H7 (cell line): ENCODE measurements around the gene DYNC2I2. TPM values are rescaled to one million over a fixed set of nuclear protein-coding genes. Genes with fewer than 3 reads are reported as not detected.
"Not testable (repeated sequence)": the region's sequence is repeated elsewhere in the genome, so short reads cannot be mapped to it uniquely, and the experiment has no call there.

ENCODE experiments used
- DNase-seq: peaks from one replicate; pipeline ENCODE4 v3.0.0; 2012
- H3K27me3 ChIP-seq: 2 replicates; pipeline ENCODE4 v1.6.0; 2011; ENCODE audit warnings: mild to moderate bottlenecking, low read length; ENCODE audit not compliant: control insufficient read depth, insufficient read depth
- H3K36me3 ChIP-seq: replicated peaks from 2 replicates; pipeline ENCODE4 v1.5.1; 2011; ENCODE audit warnings: low read length; ENCODE audit not compliant: control insufficient read depth, insufficient read depth
- H3K4me3 ChIP-seq: 2 replicates; pipeline ENCODE4 v1.5.1; 2011; ENCODE audit warnings: low read depth, mild to moderate bottlenecking, control low read depth, low read length, moderate library complexity; ENCODE audit not compliant: insufficient read depth
- total RNA-seq: library from RNA; depleted of rRNA; stranded (reverse); fragments of >200 nt; shearing (Covaris generic); gene quantifications from 2 replicates; pipeline ENCODE4 v1.2.3, GENCODE V29; 2014; rRNA removed

Gene DYNC2I2
- 82.3 and 113 TPM in 2 replicates for total RNA-seq

DNA sequence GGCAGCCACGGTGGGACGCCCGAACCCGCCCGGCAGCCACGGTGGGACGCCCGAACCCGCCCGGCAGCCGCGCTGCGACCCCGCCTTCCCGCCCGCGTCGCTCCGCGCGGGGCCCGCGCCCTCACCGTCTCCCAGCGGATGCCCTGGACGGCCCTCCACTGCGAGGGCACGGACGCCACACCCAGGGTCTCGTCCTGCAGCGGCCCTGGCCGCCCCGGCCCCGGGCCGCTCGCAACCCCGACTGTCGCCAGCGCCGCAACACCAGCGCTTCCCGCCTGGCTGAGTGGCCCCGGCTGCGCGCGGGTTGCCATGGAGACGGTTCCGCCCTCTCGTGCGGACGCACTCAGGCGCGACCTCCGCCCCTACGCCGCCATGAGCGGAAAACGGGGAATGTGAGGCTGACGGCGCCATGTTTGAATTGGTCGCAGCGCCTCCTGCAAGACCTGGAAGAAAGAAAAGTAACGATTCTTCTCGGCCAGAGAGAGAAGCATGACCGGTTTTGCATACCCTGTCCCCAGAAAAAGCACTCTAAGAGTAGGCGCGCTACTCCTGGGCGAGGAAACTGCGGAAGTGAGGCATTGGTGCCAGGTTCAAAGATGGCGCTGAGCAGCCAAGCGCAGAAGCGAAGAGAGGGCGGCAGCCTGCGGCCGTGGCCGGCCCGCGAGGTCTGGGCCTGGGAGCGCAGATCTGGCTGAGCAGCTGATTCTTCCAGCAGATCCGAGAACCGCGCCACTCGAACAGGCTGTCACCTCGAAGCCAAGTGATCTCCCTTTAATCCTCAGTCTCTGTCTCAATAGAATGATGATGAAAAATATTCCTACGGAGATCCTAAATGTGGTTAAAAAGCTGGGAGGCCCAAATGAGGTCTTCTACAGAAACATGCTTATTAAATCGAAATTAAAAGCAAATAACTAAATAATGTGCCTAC lies at the start of gene DYNC2I2:
DYNC2I2 (minus strand) TSS at position 432 of the 928 bp plus-strand sequence; CDS start at position 311, 121 bp downstream.
- DNase-seq, result peak; percentile 99
- Histone ChIP-seq H3K4me3 (peak within 1 kb of the TSS; percentile 70), H3K27me3 (no peaks in the 10 kb centered on the region)

DNA sequence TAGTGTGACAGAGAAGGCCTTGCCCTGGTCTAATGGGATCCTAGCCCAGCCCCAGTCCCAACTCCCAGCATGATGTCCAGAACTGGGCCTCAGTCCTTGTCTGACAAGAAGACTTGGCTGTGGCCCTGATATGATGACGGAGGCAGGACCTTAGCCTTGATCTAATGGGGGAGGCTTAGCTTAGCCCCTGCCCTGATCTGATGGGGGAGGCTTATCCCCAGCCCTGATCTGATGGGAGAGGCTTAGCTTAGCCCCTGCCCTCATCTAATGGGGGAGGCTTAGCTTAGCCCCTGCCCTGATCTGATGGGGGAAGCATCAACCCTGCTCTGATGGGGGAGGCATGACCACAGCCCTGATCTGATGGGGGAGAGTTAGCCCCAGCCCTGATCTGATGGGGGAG lies 49.4 kb upstream of the DYNC2I2 start:
- DNase-seq, result no peak

More for the DNA sequence above, at the start of gene DYNC2I2:
- H3K36me3 ChIP-seq, result no peaks in the 10 kb centered on the region

DNA sequence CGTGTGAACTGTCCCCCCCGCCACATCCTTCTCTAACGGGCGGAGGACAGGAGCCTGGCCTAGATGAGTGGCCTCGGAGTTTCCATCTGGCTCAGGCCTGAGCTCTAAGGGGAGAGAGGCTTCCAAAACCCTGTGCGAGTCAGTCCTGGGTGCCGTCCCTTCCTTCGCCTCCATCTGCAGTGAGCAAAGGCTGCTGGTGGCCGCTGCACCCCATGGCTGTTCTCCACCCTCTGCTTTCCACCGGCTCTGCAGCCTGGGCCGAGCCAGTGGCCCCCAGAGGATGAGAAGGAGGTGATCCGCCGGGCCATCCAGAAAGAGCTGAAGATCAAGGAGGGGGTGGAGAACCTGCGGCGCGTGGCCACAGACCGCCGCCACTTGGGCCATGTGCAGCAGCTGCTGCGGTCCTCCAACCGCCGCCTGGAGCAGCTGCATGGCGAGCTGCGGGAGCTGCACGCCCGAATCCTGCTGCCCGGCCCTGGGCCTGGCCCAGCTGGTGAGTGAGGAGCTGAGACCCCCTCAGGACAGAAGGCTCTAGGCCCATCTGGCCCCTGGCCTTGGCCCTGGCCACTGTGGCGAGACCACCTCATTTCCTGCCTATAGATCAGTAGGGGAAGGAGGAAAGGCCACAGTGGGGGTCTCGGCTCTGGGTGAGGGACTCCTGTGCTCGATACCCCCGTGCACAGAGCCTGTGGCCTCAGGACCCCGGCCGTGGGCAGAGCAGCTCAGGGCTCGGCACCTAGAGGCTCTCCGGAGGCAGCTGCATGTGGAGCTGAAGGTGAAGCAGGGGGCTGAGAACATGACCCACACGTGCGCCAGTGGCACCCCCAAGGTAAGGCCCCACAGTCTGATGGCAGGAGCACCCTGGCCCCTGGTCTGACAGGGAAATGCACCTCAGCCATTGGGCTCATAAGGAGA lies 48.7 kb upstream of the DYNC2I2 start:
- Histone ChIP-seq H3K27me3 (no peaks in the 10 kb centered on the region), H3K4me3 (no peak overlapping the region), H3K36me3 (no peaks in the 10 kb centered on the region)
- DNase-seq, result peak; percentile 53

More for the DNA sequence above, 49.4 kb upstream of the DYNC2I2 start:
- H3K27me3 ChIP-seq, result no peaks in the 10 kb centered on the region
- no peaks in the 10 kb centered on the region for H3K36me3 ChIP-seq
- H3K4me3 ChIP-seq, result no peak overlapping the region

DNA sequence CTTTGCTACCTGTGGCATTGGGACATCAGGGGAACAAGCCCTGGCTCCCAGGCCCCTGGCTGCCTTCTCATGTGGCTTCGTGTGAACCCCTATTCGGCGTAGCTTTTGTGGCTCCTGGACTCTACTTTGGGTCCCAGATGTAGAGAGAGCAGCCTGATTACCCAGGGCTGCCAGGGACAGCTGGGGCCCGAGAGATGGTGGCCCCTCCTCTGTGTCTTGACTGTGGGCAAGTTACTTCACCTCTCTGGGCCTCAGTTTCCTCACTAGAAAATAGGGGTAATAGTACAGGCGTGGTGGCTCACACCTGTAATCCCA lies 47.7 kb upstream of the DYNC2I2 start:
- DNase-seq, result no peak
- no peaks in the 10 kb centered on the region for H3K36me3 ChIP-seq
- no peak overlapping the region for H3K4me3 ChIP-seq
- H3K27me3 ChIP-seq, result no peaks in the 10 kb centered on the region

DNA sequence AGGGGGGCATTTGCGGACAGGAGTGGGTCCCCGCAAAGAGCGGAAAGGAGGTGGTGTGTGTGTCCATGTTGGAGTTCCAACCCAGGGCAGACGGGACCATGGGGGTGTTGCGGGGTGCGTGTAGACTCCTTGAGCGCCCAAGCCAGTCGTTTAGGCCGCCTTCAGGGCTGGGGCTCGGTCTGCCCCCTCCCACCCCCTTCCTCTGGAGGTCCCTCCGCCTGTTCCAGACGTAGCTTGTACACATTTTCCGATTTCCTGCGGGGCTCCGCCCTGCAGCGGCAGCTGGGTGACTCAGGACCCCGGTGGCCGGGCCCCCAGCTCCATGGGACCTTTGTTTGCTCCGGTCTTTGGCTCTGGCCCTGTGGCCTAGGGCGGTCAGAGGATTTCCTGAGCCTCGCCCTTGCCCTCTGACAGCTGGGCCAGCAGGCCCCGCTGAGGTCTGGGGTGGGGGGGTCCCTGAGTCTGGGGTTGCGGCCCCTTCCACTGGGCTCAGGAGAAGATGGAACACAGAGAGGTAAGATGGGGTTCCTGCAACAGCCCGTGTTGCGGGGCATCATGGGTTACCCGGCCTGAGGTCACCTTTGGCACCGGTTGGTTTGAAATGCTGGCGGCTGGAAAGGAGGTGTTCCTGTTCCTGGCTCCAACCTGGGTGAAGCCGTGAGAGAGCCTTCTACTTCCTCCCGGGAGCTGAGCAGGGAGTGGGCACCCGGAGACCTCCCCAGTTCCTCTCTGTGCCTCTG lies 47.1 kb upstream of the DYNC2I2 start:
- peak; percentile 82 for DNase-seq
- H3K27me3 ChIP-seq, result no peaks in the 10 kb centered on the region
- H3K4me3 ChIP-seq, result peak overlapping the region; percentile 72
- no peaks in the 10 kb centered on the region for H3K36me3 ChIP-seq

DNA sequence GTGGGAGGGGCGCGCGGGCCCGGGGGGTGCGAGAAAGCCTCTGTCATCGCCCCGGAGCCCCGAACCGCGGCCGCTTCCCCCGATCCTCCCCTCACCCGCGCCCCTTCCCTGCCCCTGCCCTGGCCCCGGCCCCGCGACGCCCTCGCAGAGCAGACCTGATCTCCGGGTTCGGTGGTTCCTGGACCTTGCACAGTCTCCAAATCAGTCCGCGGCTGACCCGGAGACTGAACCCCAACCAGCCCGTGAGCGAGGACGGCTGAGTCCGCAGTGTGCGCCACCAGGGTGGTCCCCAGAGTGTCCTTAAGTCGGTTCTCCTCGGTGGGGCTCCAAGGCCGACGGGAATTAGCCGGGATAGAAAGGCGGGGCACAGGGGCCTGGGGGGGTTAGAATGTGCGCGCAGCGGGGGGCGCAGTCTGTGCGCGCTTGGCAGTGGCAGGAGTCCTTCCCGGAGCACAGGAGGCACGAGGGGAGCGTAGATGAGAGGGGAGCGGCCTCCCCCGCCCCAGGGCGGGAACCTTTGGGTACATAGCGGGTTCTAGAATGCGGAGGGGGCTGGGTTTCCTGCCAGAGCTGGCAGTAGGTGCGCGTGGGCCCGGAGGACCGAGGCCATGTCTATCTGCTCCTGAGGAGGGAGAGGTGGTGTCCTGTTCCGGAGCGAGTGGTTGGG lies 46.4 kb upstream of the DYNC2I2 start:
- no peaks in the 10 kb centered on the region for H3K36me3 ChIP-seq
- peak overlapping the region; percentile 72 for H3K4me3 ChIP-seq
- H3K27me3 ChIP-seq, result no peaks in the 10 kb centered on the region
- peak; percentile 94 for DNase-seq

DNA sequence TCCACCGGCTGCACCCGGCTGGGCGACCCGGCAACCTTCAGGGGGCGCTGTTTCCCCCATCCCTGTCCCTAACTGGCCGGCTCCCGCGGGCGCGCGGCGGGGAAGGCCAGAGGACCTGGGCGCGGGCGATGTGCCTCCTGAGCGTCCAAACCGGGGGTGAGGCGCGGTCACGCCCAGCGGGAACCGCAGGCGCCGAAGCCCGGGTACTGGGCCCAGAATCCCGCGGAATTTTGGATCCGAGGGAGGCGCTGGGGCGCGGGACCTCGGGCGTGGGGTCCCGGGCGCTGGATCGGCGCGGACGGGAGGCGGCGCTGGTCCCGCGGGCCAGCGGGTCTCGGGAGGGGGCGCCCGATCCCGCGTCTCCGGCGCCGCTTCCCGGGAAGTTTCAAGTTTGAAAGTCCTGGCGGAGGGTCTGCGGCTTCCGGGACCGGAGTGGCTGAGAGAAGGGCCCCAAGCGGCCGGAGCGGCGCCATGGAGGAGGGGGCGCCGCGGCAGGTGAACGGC lies 45.9 kb upstream of the DYNC2I2 start, which contains the start of gene PKN3:
PKN3 (plus strand) TSS at position 59 of the 504 bp plus-strand sequence; CDS start at position 472, 413 bp downstream.
- H3K4me3 ChIP-seq, result peak within 1 kb of the TSS; percentile 72
- no peaks in the 10 kb centered on the region for H3K27me3 ChIP-seq
- no peaks in the 10 kb centered on the region for H3K36me3 ChIP-seq
- peak; percentile 99 for DNase-seq

DNA sequence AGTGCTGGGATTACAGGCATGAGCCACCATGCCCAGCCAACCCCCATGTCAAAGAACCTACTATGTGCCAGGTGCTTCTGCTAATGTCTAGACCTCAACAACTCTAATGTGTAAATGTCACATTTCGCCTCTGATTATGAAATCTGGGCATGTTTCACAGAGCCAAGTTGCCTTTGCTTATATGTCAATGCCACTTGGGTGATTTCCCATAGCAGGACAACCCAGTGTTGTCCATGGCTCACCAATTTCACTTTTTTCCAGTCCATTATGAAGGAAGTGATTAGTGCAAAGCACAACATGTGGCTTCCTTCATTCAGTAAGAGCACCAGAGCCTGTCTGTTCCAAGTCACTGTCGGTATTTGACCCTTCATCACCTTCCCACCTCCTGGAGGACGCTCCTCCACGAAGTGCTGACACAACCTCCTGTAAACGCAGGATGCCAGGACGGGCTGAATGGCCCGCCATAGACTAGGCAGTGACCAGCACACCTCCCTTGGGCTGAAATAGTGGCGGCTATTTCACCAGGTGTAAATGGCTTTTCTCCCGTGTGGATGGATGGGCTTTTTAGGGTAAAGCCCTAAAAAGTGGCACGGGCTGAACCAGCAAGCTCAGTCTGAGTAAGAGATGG lies 44.7 kb upstream of the DYNC2I2 start:
- no peak overlapping the region for H3K4me3 ChIP-seq
- H3K36me3 ChIP-seq, result no peaks in the 10 kb centered on the region
- peak; percentile 50 for DNase-seq
- H3K27me3 ChIP-seq, result no peaks in the 10 kb centered on the region

DNA sequence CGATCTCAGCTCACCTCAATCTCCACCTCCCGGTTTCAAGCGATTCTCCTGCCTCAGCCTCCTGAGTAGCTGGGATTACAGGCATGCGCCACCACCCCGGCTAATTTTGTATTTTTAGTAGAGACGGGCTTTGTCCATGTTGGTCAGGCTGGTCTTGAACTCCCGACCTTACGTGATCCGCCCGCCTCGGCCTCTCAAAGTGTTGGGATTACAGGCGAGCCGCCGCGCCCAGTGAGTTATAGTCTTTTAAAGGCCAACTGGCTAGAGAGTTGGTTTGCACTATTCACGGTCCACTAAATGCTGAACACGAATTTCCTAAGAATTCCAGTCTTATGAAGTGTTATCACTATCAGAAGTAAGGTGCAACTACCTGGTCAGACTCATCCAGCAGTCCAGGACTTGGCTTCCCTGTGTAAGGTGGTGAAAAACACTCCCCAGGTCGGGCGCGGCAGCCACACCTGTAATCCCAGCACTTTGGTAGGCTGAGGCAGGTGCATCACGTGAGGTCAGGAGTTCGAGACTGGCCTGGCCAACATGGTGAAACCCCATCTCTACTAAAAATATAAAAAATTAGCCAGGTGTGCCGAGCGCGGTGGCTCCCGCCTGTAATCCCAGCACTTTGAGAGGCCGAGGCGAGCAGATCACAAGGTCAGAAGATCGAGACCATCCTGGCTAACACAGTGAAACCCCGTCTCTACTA lies 42.6 kb upstream of the DYNC2I2 start:
- DNase-seq, H3K4me3 ChIP-seq, H3K27me3 ChIP-seq, H3K36me3 ChIP-seq: not testable (repeated sequence)

DNA sequence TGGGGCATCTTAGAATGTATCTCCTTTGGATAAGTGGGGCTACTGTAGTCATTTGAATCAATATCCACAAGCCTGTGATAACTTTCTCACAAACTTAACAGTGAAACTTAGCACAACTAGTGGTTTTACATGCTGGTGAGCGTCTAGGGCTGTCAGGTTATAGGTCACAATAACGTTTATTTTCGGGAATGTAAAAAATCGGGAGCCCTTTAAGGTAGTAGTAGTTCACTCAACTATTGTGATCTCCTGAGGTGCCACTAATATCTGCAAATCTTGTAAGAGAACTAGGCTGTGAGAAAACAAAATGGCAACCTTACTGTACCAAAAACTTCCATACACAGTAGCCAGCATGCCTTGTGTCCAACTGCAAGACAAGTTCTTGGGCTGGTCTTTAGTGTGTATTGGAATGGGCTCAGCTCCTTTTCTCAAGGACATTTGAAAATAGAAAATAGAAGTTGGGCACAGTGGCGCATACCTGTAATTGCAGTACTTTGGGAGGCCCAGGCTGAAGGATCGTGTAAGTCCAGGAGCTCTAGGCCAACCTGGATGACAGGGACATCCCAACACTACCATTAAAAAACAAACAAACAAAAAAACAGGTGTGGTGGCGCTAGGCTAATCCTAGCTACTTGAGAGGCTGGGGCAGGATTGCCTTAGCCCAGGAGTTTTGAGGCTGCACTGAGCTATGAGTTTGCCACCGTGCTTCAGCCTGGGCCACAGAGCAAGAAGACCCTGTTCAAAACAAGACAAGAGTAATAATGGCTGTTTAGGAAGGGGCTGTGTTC lies 40.5 kb upstream of the DYNC2I2 start:
- H3K27me3 ChIP-seq, result no peaks in the 10 kb centered on the region
- no peak for DNase-seq
- peaks cover 21% of the 10 kb centered on the region for H3K36me3 ChIP-seq

DNA sequence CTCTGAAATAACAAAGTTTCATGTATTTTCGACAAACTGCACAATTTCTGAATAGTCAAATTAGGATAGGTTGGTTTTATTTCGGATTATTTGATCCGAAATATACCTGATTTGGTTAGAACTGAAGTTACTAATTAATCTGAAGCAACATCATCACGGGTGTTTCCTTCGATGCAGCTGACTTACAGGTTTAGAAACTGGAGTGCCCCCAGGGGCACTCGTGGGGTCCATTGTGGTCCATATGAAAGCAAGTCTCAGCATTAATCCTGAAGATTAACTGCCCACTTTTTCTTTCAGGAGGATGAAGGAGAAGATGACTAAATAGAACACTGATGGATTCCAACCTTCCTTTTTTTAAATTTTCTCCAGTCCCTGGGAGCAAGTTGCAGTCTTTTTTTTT lies 37.7 kb upstream of the DYNC2I2 start:
- Histone ChIP-seq H3K27me3 (no peaks in the 10 kb centered on the region), H3K36me3 (peaks cover 28% of the 10 kb centered on the region)
- no peak for DNase-seq

More for the DNA sequence above, 40.5 kb upstream of the DYNC2I2 start:
- no peak overlapping the region for H3K4me3 ChIP-seq

DNA sequence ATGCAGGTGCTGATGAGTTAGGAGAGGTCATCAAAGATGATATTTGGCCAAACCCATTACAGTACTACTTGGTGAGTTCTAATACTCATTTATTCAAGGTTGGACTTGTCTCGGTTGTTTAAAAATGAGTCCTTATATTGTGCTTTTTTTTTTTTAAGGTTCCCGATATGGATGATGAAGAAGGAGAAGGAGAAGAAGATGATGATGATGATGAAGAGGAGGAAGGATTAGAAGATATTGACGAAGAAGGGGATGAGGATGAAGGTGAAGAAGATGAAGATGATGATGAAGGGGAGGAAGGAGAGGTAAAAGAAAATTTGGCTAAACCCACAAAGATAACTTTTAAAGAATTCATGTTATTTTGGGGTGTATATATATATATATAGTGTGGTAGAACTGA lies 37.1 kb upstream of the DYNC2I2 start:
- not testable (repeated sequence) for DNase-seq, H3K27me3 ChIP-seq, H3K4me3 ChIP-seq
- H3K36me3 ChIP-seq, result peaks cover 28% of the 10 kb centered on the region

More for the DNA sequence above, 37.7 kb upstream of the DYNC2I2 start:
- H3K4me3 ChIP-seq, result no peak overlapping the region
